HepG2 (cell line): Measurements from ENCODE around the gene IQCF5. TPM values are rescaled to one million over a fixed set of nuclear protein-coding genes. Genes with fewer than 3 reads are reported as not detected.

Experiments
- ATAC-seq: fragments of 200-7000 bp; cut with Tn5 transposase; 3 replicates; pipeline ENCODE4 v1.9.1; 2020; ENCODE audit warnings: mild to moderate bottlenecking, moderate library complexity
- BruUV-seq: library from RNA; stranded (reverse); fragments of 400-500 nt; replicated peaks from 2 replicates; lab custom pipeline; 2021; lab: Mats Ljungman, UMichigan
- CTCF ChIA-PET: fragments of 300-600 bp; formaldehyde crosslinking; extraction: SDS; loops from one replicate; lab custom pipeline; 2021; ENCODE audit warnings: low total read pairs, inconsistent platforms, low intra/inter-chr PET ratio; lab: Yijun Ruan, JAX
- POLR2A ChIA-PET: fragments of 350-600 bp; sonication (Branson Sonifier 250); formaldehyde crosslinking; loops from one replicate; lab custom pipeline; 2020; ENCODE audit warnings: antibody characterized with exemption, inconsistent platforms; lab: Yijun Ruan, JAX
- DNase-seq: peaks from one replicate; pipeline ENCODE4 v3.0.0-alpha.2; 2015; ENCODE audit warnings: low spot score
- FAIRE-seq: peaks from 3 replicates; lab custom pipeline; 2011; peaks lifted over from hg19 to GRCh38; lab: Jason Lieb, UNC
- H2AFZ ChIP-seq: one replicate; pipeline ENCODE4 v1.6.1; 2011; ENCODE audit warnings: low read length, inconsistent platforms
- H3K27ac ChIP-seq: fragments of 300-600 bp; 3 replicates; pipeline ENCODE4 v1.8.0; 2011; ENCODE audit warnings: mixed run types, mild to moderate bottlenecking, mixed read lengths, low read length, inconsistent platforms; ENCODE audit not compliant: insufficient read depth; ENCODE audit errors: extremely low read length
- H3K27me3 ChIP-seq, 2 experiments: fragments of 200-600 bp in 1 of 2; 2 replicates in 1 of 2; 3 replicates in 1 of 2; pipeline versions ENCODE4 v1.6.0 to v1.8.0; 2011; ENCODE audit warnings: low read length in 2 of 2, mild to moderate bottlenecking in 2 of 2, moderate library complexity in 2 of 2, inconsistent platforms in 1 of 2; ENCODE audit not compliant: insufficient read depth in 2 of 2, control insufficient read depth in 1 of 2
- H3K36me3 ChIP-seq, 2 experiments: fragments of 200-600 bp in 1 of 2; replicated peaks in 1 of 2; 2 replicates in 1 of 2; 3 replicates in 1 of 2; pipeline versions ENCODE4 v1.5.1 to v1.8.0; 2011; ENCODE audit warnings: low read length in 2 of 2, inconsistent platforms in 1 of 2; ENCODE audit not compliant: insufficient read depth in 2 of 2, control insufficient read depth in 1 of 2
- H3K4me1 ChIP-seq: 2 replicates; pipeline ENCODE4 v1.5.1; 2012; ENCODE audit warnings: low read length, inconsistent platforms; ENCODE audit not compliant: insufficient read depth
- H3K4me2 ChIP-seq: 2 replicates; pipeline ENCODE4 v1.6.0; 2011; ENCODE audit warnings: low read depth, low read length, inconsistent platforms
- H3K4me3 ChIP-seq, 3 experiments: fragments of 200-600 bp in 1 of 3; sonication (generic), shearing (Covaris generic) in 1 of 3; replicated peaks in 1 of 3; 2 replicates each; pipeline ENCODE4 v1.5.1; 2011 to 2016; ENCODE audit warnings: low read length in 3 of 3, inconsistent platforms in 2 of 3, low read depth in 2 of 3, mild to moderate bottlenecking in 2 of 3, control low read depth in 1 of 3, mixed read lengths in 1 of 3; ENCODE audit not compliant: insufficient read depth in 1 of 3
- H3K79me2 ChIP-seq: one replicate; pipeline ENCODE4 v1.6.1; 2011; ENCODE audit warnings: low read length, inconsistent platforms; ENCODE audit not compliant: insufficient read depth
- H3K9ac ChIP-seq: 2 replicates; pipeline ENCODE4 v1.6.0; 2011; ENCODE audit warnings: mild to moderate bottlenecking, low read depth, low read length, inconsistent platforms; ENCODE audit not compliant: insufficient read depth
- H3K9me3 ChIP-seq: 2 replicates; pipeline ENCODE4 v1.5.1; 2012; ENCODE audit warnings: mild to moderate bottlenecking, low read length
- H4K20me1 ChIP-seq: 2 replicates; pipeline ENCODE4 v1.6.0; 2011; ENCODE audit warnings: inconsistent platforms, mild to moderate bottlenecking, low read length, moderate library complexity; ENCODE audit not compliant: insufficient read depth
- CCDC6 ChIP-seq: sonication (generic); formaldehyde crosslinking; IDR thresholded peaks from 2 replicates; pipeline ENCODE4 v1.8.1; 2022; ENCODE audit warnings: mild to moderate bottlenecking, missing genetic modification reagents, moderate library complexity
- HMGA1 ChIP-seq: sonication (generic); formaldehyde crosslinking; conservative IDR thresholded peaks from 2 replicates; pipeline ENCODE4 v1.4.0; 2020; ENCODE audit warnings: missing genetic modification reagents
- KLF12 ChIP-seq: sonication (generic); formaldehyde crosslinking; IDR thresholded peaks from 2 replicates; pipeline ENCODE4 v1.4.0; 2020; ENCODE audit warnings: missing genetic modification reagents, borderline replicate concordance
- KLF15 ChIP-seq: sonication (generic); formaldehyde crosslinking; IDR thresholded peaks from 2 replicates; pipeline ENCODE4 v1.8.1; 2023; ENCODE audit warnings: borderline replicate concordance, mild to moderate bottlenecking, inconsistent platforms, missing genetic modification reagents, mixed read lengths
- KLF9 ChIP-seq: IDR thresholded peaks from 2 replicates; pipeline ENCODE4 v1.6.1; 2016; ENCODE audit warnings: low read depth
- MAFG ChIP-seq: sonication (generic); formaldehyde crosslinking; IDR thresholded peaks from 2 replicates; pipeline ENCODE4 v1.5.1; 2020; ENCODE audit warnings: mild to moderate bottlenecking, missing genetic modification reagents
- NCOA2 ChIP-seq: sonication (generic); formaldehyde crosslinking; IDR thresholded peaks from 2 replicates; pipeline ENCODE4 v1.8.0; 2022; ENCODE audit warnings: inconsistent platforms
- NFATC3 ChIP-seq: sonication (generic); formaldehyde crosslinking; IDR thresholded peaks from 2 replicates; pipeline ENCODE4 v1.5.1; 2020; ENCODE audit warnings: mild to moderate bottlenecking, missing genetic modification reagents
- RFXAP ChIP-seq: sonication (generic); formaldehyde crosslinking; IDR thresholded peaks from 2 replicates; pipeline ENCODE4 v1.4.0; 2020; ENCODE audit warnings: missing genetic modification reagents, borderline replicate concordance
- RNF2 ChIP-seq: fragments of 450-650 bp; conservative IDR thresholded peaks from 2 replicates; pipeline ENCODE4 v1.6.1; 2016; ENCODE audit warnings: low read depth
- ZBTB21 ChIP-seq: sonication (generic); formaldehyde crosslinking; IDR thresholded peaks from 2 replicates; pipeline ENCODE4 v1.4.0; 2020; ENCODE audit warnings: missing genetic modification reagents
- ZNF225 ChIP-seq: sonication (generic); formaldehyde crosslinking; IDR thresholded peaks from 2 replicates; pipeline ENCODE4 v1.4.0; 2020; ENCODE audit warnings: mild to moderate bottlenecking, missing genetic modification reagents
- ZNF3 ChIP-seq: IDR thresholded peaks from 2 replicates; pipeline ENCODE4 v1.7.0; 2017; ENCODE audit warnings: inconsistent platforms
- ZNF775 ChIP-seq: sonication (generic); formaldehyde crosslinking; IDR thresholded peaks from 2 replicates; pipeline ENCODE4 v1.4.0; 2020; ENCODE audit warnings: missing genetic modification reagents, mild to moderate bottlenecking, moderate library complexity, borderline replicate concordance
- ZNF781 ChIP-seq: sonication (generic); formaldehyde crosslinking; IDR thresholded peaks from 2 replicates; pipeline ENCODE4 v1.5.1; 2020; ENCODE audit warnings: borderline replicate concordance, mild to moderate bottlenecking, missing genetic modification reagents; ENCODE audit errors: not compliant biosample characterization
- WGBS: methylation state at CpG from one replicate; pipeline ENCODE4 v1.1.6; 2017; ENCODE audit warnings: low lambda C conversion rate; 5-methylcytosine and 5-hydroxymethylcytosine counted together
- in situ Hi-C: cut with HindIII; loops from 2 replicates; pipeline ENCODE4 v1.10.0; 2017; ENCODE audit warnings: low pct_unique_long_range_greater_than_20kb; ENCODE audit not compliant: extremely low pct_ligation_motif_present
- intact Hi-C: fragments of 100-400 bp; cut with micrococcal nuclease; formaldehyde crosslinking; loops from one replicate; pipeline ENCODE4 v1.10.0; 2022; ENCODE audit not compliant: unreplicated experiment
- polyA plus RNA-seq, 8 experiments: library from polyadenylated mRNA; depleted of rRNA in 3 of 8; stranded (reverse) in 7 of 8; unstranded in 1 of 8; fragments of >200 nt; fragmentation: Illumina TruSeq in 4 of 8; extraction: Trizol in 4 of 8; gene quantifications; 2 replicates each; pipeline versions ENCODE4 v1.2.1 to v1.2.3, GENCODE V29; 2011 to 2016; ENCODE audit warnings: low read depth in 4 of 8, missing spikeins in 1 of 8, mixed read lengths in 1 of 8; ENCODE audit not compliant: insufficient read depth in 1 of 8
- total RNA-seq, 5 experiments: library from RNA; depleted of rRNA; stranded (reverse); fragments of >200 nt; fragmentation: Illumina TruSeq; extraction: Trizol; gene quantifications; 2 replicates each; pipeline ENCODE4 v1.2.3, GENCODE V29; 2016; ENCODE audit warnings: low read depth in 1 of 5
- TF ChIP-seq, protein P1 (sequence below): sonication (generic); formaldehyde crosslinking; IDR thresholded peaks from 2 replicates; pipeline ENCODE4 v1.5.0; 2020; ENCODE audit warnings: mild to moderate bottlenecking, missing genetic modification reagents, borderline replicate concordance
- TF ChIP-seq, protein P2 (sequence below): sonication (generic); formaldehyde crosslinking; IDR thresholded peaks from 2 replicates; pipeline ENCODE4 v1.5.0; 2020; ENCODE audit warnings: missing genetic modification reagents
- TF ChIP-seq, protein P3 (sequence below): sonication (generic); formaldehyde crosslinking; IDR thresholded peaks from 2 replicates; pipeline ENCODE4 v1.4.0; 2020; ENCODE audit warnings: missing genetic modification reagents
- TF ChIP-seq, protein P4 (sequence below): sonication (generic); formaldehyde crosslinking; IDR thresholded peaks from 2 replicates; pipeline ENCODE4 v1.4.0; 2020; ENCODE audit warnings: missing genetic modification reagents
- TF ChIP-seq, protein P5 (sequence below): IDR thresholded peaks from 2 replicates; pipeline ENCODE4 v1.6.1; 2016; ENCODE audit warnings: low read depth, borderline replicate concordance

The IQCF5 gene
- total and polyA plus RNA-seq, 2 of the 13 experiments (the other 11 are each of a cell fraction or from before 2014, with no cell fraction given) = not detected

DNA sequence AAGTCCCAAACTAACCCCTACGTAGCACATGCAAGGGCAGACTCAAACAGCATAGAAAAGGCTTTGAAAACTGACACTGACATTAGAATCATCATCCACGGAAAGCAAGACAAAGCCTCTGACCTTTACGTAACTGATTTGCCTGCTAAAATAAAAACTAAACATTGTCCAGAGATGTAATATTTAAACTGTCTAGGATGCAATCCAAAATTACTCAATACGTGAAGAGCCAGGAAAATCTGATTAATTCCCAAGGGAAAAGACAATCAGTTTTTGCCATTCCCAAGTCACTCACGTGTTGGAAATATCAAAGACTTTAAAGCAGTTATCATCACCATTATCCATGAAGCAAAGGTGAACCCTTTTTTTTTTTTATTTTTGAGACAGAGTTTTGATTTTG lies 41.0 kb upstream of the IQCF5 start:
- Histone ChIP-seq H3K36me3 (no peaks in the 10 kb centered on the region), H3K27ac (no peak overlapping the region), H3K27me3 (0 out of 5 replicates have a peak, but pooled peaks cover 0 to 1% of the 10 kb centered on the region in 2 experiments), H3K4me3 (no peak overlapping the region), H2AFZ (no peak overlapping the region), H3K9me3 (no peaks in the 10 kb centered on the region), H3K9ac (no peak overlapping the region), H3K4me1 (no peaks in the 10 kb centered on the region), H3K4me2 (no peak overlapping the region), H3K79me2 (no peaks in the 10 kb centered on the region), H4K20me1 (no peaks in the 10 kb centered on the region)
- BruUV-seq = no TSS peak
- ChIA-PET POLR2A (no interaction called here), CTCF (no interaction called here)
- TF ChIP-seq KLF9 (CRISPR knock-in tag) (no peak), ZNF225 (CRISPR knock-in tag) (no peak), CCDC6 (no peak), NCOA2 (CRISPR knock-in tag) (no peak), KLF12 (no peak), HMGA1 (CRISPR knock-in tag) (no peak), ZNF775 (CRISPR knock-in tag) (no peak), KLF15 (CRISPR knock-in tag) (no peak), ZBTB21 (CRISPR knock-in tag) (no peak), ZNF781 (CRISPR knock-in tag) (no peak), MAFG (no peak), RFXAP (CRISPR knock-in tag) (no peak), NFATC3 (no peak), RNF2 (no peak), ZNF3 (CRISPR knock-in tag) (no peak)
- TF ChIP-seq, protein P1, sequence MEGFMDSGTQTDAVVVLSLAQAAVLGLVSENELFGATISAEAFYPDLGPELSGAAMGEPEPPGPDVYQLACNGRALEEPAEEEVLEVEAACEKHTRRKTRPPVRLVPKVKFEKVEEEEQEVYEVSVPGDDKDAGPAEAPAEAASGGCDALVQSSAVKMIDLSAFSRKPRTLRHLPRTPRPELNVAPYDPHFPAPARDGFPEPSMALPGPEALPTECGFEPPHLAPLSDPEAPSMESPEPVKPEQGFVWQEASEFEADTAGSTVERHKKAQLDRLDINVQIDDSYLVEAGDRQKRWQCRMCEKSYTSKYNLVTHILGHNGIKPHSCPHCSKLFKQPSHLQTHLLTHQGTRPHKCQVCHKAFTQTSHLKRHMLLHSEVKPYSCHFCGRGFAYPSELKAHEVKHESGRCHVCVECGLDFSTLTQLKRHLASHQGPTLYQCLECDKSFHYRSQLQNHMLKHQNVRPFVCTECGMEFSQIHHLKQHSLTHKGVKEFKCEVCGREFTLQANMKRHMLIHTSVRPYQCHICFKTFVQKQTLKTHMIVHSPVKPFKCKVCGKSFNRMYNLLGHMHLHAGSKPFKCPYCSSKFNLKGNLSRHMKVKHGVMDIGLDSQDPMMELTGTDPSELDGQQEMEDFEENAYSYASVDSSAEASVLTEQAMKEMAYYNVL (CRISPR knock-in tag) = no peak
- TF ChIP-seq, protein P2, sequence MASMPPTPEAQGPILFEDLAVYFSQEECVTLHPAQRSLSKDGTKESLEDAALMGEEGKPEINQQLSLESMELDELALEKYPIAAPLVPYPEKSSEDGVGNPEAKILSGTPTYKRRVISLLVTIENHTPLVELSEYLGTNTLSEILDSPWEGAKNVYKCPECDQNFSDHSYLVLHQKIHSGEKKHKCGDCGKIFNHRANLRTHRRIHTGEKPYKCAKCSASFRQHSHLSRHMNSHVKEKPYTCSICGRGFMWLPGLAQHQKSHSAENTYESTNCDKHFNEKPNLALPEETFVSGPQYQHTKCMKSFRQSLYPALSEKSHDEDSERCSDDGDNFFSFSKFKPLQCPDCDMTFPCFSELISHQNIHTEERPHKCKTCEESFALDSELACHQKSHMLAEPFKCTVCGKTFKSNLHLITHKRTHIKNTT (CRISPR knock-in tag) = no peak
- TF ChIP-seq, protein P3, sequence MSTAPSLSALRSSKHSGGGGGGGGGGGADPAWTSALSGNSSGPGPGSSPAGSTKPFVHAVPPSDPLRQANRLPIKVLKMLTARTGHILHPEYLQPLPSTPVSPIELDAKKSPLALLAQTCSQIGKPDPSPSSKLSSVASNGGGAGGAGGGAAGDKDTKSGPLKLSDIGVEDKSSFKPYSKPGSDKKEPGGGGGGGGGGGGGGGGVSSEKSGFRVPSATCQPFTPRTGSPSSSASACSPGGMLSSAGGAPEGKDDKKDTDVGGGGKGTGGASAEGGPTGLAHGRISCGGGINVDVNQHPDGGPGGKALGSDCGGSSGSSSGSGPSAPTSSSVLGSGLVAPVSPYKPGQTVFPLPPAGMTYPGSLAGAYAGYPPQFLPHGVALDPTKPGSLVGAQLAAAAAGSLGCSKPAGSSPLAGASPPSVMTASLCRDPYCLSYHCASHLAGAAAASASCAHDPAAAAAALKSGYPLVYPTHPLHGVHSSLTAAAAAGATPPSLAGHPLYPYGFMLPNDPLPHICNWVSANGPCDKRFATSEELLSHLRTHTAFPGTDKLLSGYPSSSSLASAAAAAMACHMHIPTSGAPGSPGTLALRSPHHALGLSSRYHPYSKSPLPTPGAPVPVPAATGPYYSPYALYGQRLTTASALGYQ (CRISPR knock-in tag) = no peak
- TF ChIP-seq, protein P4, sequence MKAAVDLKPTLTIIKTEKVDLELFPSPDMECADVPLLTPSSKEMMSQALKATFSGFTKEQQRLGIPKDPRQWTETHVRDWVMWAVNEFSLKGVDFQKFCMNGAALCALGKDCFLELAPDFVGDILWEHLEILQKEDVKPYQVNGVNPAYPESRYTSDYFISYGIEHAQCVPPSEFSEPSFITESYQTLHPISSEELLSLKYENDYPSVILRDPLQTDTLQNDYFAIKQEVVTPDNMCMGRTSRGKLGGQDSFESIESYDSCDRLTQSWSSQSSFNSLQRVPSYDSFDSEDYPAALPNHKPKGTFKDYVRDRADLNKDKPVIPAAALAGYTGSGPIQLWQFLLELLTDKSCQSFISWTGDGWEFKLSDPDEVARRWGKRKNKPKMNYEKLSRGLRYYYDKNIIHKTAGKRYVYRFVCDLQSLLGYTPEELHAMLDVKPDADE = no peak
- TF ChIP-seq, protein P5, sequence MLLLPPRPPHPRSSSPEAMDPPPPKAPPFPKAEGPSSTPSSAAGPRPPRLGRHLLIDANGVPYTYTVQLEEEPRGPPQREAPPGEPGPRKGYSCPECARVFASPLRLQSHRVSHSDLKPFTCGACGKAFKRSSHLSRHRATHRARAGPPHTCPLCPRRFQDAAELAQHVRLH (CRISPR knock-in tag) = no peak
- no peak for ATAC-seq
- no peak for DNase-seq
- in situ Hi-C loops (no loop called here), intact Hi-C loops (no loop called here)
- FAIRE-seq = no peak
- 13% methylated on average over 5 of the region's 5 CpGs for WGBS
